HG02852 (cell line): ENCODE measurements around the gene ABCD3.
A peak's percentile ranks its signal among the peaks of the same experiment; 100 is the strongest.
"Not testable (repeated sequence)": the region's sequence is repeated elsewhere in the genome, so short reads cannot be mapped to it uniquely, and the experiment has no call there.

ENCODE experiments used
- ATAC-seq: cut with Tn5 transposase; IDR thresholded peaks from one replicate; pipeline ENCODE4 v1.9.1; 2021; ENCODE audit warnings: mild to moderate bottlenecking, moderate library complexity; ENCODE audit not compliant: unreplicated experiment

Gene ABCD3

GRCh38 chr1:94411237-94411636 lies 7.0 kb upstream of the ABCD3 start:
- peak; percentile 87 for ATAC-seq

- no peak for ATAC-seq
Measured at GRCh38 chr1:94413311-94413710, 4.9 kb upstream of the ABCD3 start.

GRCh38 chr1:94416901-94417727 lies 1.1 kb upstream of the ABCD3 start:
- ATAC-seq = no peak

GRCh38 chr1:94417728-94417977 lies 536 bp upstream of the ABCD3 start:
- no peak for ATAC-seq

- peak; percentile 27 for ATAC-seq
Measured at GRCh38 chr1:94418664-94419655, 771 bp downstream of the ABCD3 start.

- no peak for ATAC-seq
Measured at GRCh38 chr1:94422115-94422820, 4.1 kb downstream of the ABCD3 start.

- no peak for ATAC-seq
Measured at GRCh38 chr1:94425821-94426484, 7.8 kb downstream of the ABCD3 start.

- ATAC-seq = not testable (repeated sequence)
Measured at GRCh38 chr1:94426485-94426870, 8.3 kb downstream of the ABCD3 start.

- no peak for ATAC-seq
Measured at GRCh38 chr1:94428441-94428840, 10.3 kb downstream of the ABCD3 start.

GRCh38 chr1:94428927-94429528 lies 10.8 kb downstream of the ABCD3 start:
- ATAC-seq = not testable (repeated sequence)

GRCh38 chr1:94430066-94430465 lies 11.9 kb downstream of the ABCD3 start:
- ATAC-seq = not testable (repeated sequence)

GRCh38 chr1:94433866-94434265 lies 15.7 kb downstream of the ABCD3 start:
- ATAC-seq = no peak

- ATAC-seq = no peak
Measured at GRCh38 chr1:94434365-94435045, 16.3 kb downstream of the ABCD3 start.

GRCh38 chr1:94438692-94439276 lies 20.6 kb downstream of the ABCD3 start:
- ATAC-seq = no peak

GRCh38 chr1:94440088-94440487 lies 21.9 kb downstream of the ABCD3 start:
- ATAC-seq = no peak

- not testable (repeated sequence) for ATAC-seq
Measured at GRCh38 chr1:94443067-94443466, 24.9 kb downstream of the ABCD3 start.

GRCh38 chr1:94444819-94445218 lies 26.6 kb downstream of the ABCD3 start:
- ATAC-seq = not testable (repeated sequence)

- ATAC-seq = not testable (repeated sequence)
Measured at GRCh38 chr1:94445733-94446132, 27.5 kb downstream of the ABCD3 start.

GRCh38 chr1:94446177-94446576 lies 28.0 kb downstream of the ABCD3 start:
- ATAC-seq = not testable (repeated sequence)
